Measurements from ENCODE around the gene NMRK1.

- TF ChIP-seq CTCF (IDR thresholded peaks at IDR 0.05), result no peak
- TF ChIP-seq POLR2A (IDR thresholded peaks at IDR 0.05), result no peak
Measured at GRCh38 chr9:75109210-75109839, 21.4 kb upstream of the NMRK1 start.
